H9 (cell line): ENCODE data around the gene TSGA10. TPM values are rescaled to one million over a fixed set of nuclear protein-coding genes. Genes with fewer than 3 reads are reported as not detected.

Source experiments
- DNase-seq: peaks from one replicate; pipeline ENCODE4 v3.0.0-alpha.2; 2017
- H2AFZ ChIP-seq: one replicate; pipeline ENCODE4 v1.6.1; 2013; ENCODE audit warnings: mild to moderate bottlenecking, low read length, control low read depth, moderate library complexity
- H2AK5ac ChIP-seq: 2 replicates; pipeline ENCODE4 v1.6.1; 2013; ENCODE audit warnings: low read length, control low read depth, mixed read lengths; ENCODE audit not compliant: insufficient read length
- H2BK120ac ChIP-seq: one replicate; pipeline ENCODE4 v1.6.1; 2013; ENCODE audit warnings: low read depth, mild to moderate bottlenecking, low read length, control low read depth, inconsistent platforms; ENCODE audit not compliant: poor library complexity, severe bottlenecking
- H2BK12ac ChIP-seq: 2 replicates; pipeline ENCODE4 v1.6.1; 2013; ENCODE audit warnings: low read length, control low read depth, mixed read lengths, low read depth; ENCODE audit not compliant: insufficient read length
- H2BK15ac ChIP-seq: 2 replicates; pipeline ENCODE4 v1.6.1; 2013; ENCODE audit warnings: low read depth, low read length, control low read depth
- H2BK20ac ChIP-seq: one replicate; pipeline ENCODE4 v1.6.1; 2013; ENCODE audit warnings: low read depth, mild to moderate bottlenecking, low read length, control low read depth, inconsistent platforms; ENCODE audit not compliant: poor library complexity, severe bottlenecking
- H2BK5ac ChIP-seq: 2 replicates; pipeline ENCODE4 v1.6.1; 2013; ENCODE audit warnings: low read length, control low read depth, mixed read lengths; ENCODE audit not compliant: insufficient read length
- H3K14ac ChIP-seq: 2 replicates; pipeline ENCODE4 v1.6.1; 2013; ENCODE audit warnings: low read length, control low read depth; ENCODE audit not compliant: insufficient read depth
- H3K18ac ChIP-seq: 2 replicates; pipeline ENCODE4 v1.6.1; 2013; ENCODE audit warnings: low read depth, mild to moderate bottlenecking, mixed read lengths, low read length, control low read depth; ENCODE audit not compliant: insufficient read length
- H3K23ac ChIP-seq: 2 replicates; pipeline ENCODE4 v1.6.1; 2013; ENCODE audit warnings: low read length, control low read depth, mixed read lengths, low read depth; ENCODE audit not compliant: insufficient read length
- H3K23me2 ChIP-seq: 2 replicates; pipeline ENCODE4 v1.6.1; 2013; ENCODE audit warnings: low read depth, mild to moderate bottlenecking, mixed read lengths, low read length, control low read depth; ENCODE audit not compliant: insufficient read length, poor library complexity, severe bottlenecking
- H3K27ac ChIP-seq: 2 replicates; pipeline ENCODE4 v1.5.1; 2013; ENCODE audit warnings: low read length, control low read depth, mixed read lengths, low read depth; ENCODE audit not compliant: insufficient read length
- H3K27me3 ChIP-seq: 2 replicates; pipeline ENCODE4 v1.6.1; 2013; ENCODE audit warnings: low read length, control low read depth, inconsistent platforms; ENCODE audit not compliant: insufficient read depth
- H3K4ac ChIP-seq: 2 replicates; pipeline ENCODE4 v1.6.1; 2013; ENCODE audit warnings: low read depth, mild to moderate bottlenecking, control low read depth, inconsistent platforms, low read length, moderate library complexity
- H3K4me1 ChIP-seq: 2 replicates; pipeline ENCODE4 v1.6.1; 2013; ENCODE audit warnings: low read length, control low read depth, inconsistent platforms; ENCODE audit not compliant: insufficient read depth
- H3K4me2 ChIP-seq: 2 replicates; pipeline ENCODE4 v1.6.1; 2013; ENCODE audit warnings: low read length, control low read depth, mixed read lengths; ENCODE audit not compliant: insufficient read length, insufficient read depth
- H3K56ac ChIP-seq: 2 replicates; pipeline ENCODE4 v1.6.1; 2013; ENCODE audit warnings: low read depth, mild to moderate bottlenecking, mixed read lengths, low read length, control low read depth; ENCODE audit not compliant: insufficient read length
- H3K79me1 ChIP-seq: 2 replicates; pipeline ENCODE4 v1.6.1; 2013; ENCODE audit warnings: low read depth, mild to moderate bottlenecking, moderate library complexity, low read length, control low read depth, inconsistent platforms; ENCODE audit not compliant: insufficient read depth, poor library complexity, severe bottlenecking
- H3K79me2 ChIP-seq: 2 replicates; pipeline ENCODE4 v1.6.1; 2013; ENCODE audit warnings: low read length, control low read depth, inconsistent platforms; ENCODE audit not compliant: insufficient read depth
- H3K9ac ChIP-seq: 2 replicates; pipeline ENCODE4 v1.6.1; 2013; ENCODE audit warnings: low read length, control low read depth, mixed read lengths; ENCODE audit not compliant: insufficient read length; ENCODE audit errors: extremely low read depth
- H3K9me3 ChIP-seq: one replicate; pipeline ENCODE4 v1.6.1; 2013; ENCODE audit warnings: low read depth, low read length, inconsistent platforms; ENCODE audit not compliant: control insufficient read depth
- H3T11ph ChIP-seq: one replicate; pipeline ENCODE4 v1.6.1; 2013; ENCODE audit warnings: mild to moderate bottlenecking, low read length, control low read depth, inconsistent platforms
- H4K20me1 ChIP-seq: one replicate; pipeline ENCODE4 v1.6.1; 2013; ENCODE audit not compliant: control insufficient read depth, insufficient read length, insufficient read depth
- H4K5ac ChIP-seq: 2 replicates; pipeline ENCODE4 v1.6.1; 2013; ENCODE audit warnings: low read depth, mild to moderate bottlenecking, mixed read lengths, low read length, control low read depth; ENCODE audit not compliant: insufficient read length
- H4K8ac ChIP-seq: replicated peaks from 2 replicates; pipeline ENCODE4 v1.6.1; 2013; ENCODE audit warnings: low read length, control low read depth, mixed read lengths, low read depth; ENCODE audit not compliant: insufficient read length
- H4K91ac ChIP-seq: 2 replicates; pipeline ENCODE4 v1.6.1; 2013; ENCODE audit warnings: low read depth, mild to moderate bottlenecking, moderate library complexity, mixed read lengths, low read length, control low read depth; ENCODE audit not compliant: insufficient read length
- H3K27ac Mint-ChIP-seq, 3 experiments: 2 replicates in 2 of 3; 3 replicates in 1 of 3; pipeline ENCODE4 v1.8.0; 2020 to 2021; ENCODE audit warnings: mixed read lengths in 3 of 3, mild to moderate bottlenecking in 1 of 3, moderate library complexity in 1 of 3
- H3K27me3 Mint-ChIP-seq: 2 replicates; pipeline ENCODE4 v1.8.0; 2021; ENCODE audit warnings: low read depth, mild to moderate bottlenecking, moderate library complexity, mixed read lengths
- H3K36me3 Mint-ChIP-seq, 3 experiments: 2 replicates in 2 of 3; 3 replicates in 1 of 3; pipeline ENCODE4 v1.8.0; 2020 to 2021; ENCODE audit warnings: low read depth in 3 of 3, mixed read lengths in 3 of 3; ENCODE audit not compliant: insufficient read depth in 1 of 3
- H3K4me1 Mint-ChIP-seq, 2 experiments: 2 replicates each; pipeline ENCODE4 v1.8.0; 2020; ENCODE audit warnings: mixed read lengths in 2 of 2
- H3K4me3 Mint-ChIP-seq, 2 experiments: 2 replicates in 1 of 2; 3 replicates in 1 of 2; pipeline ENCODE4 v1.8.0; 2020 to 2021; ENCODE audit warnings: mild to moderate bottlenecking in 2 of 2, mixed read lengths in 2 of 2, moderate library complexity in 1 of 2
- H3K9me3 Mint-ChIP-seq, 2 experiments: 2 replicates in 1 of 2; 3 replicates in 1 of 2; pipeline ENCODE4 v1.8.0; 2020; ENCODE audit warnings: mild to moderate bottlenecking in 2 of 2, mixed read lengths in 2 of 2, moderate library complexity in 1 of 2
- CTCF ChIP-seq: fragments of 200-600 bp; sonication (generic); conservative IDR thresholded peaks from 3 replicates; pipeline ENCODE4 v1.8.0; 2021; ENCODE audit warnings: antibody characterized with exemption, mild to moderate bottlenecking
- whole genome bisulfite sequencing: extraction: QIAGEN DNeasy Blood & Tissue Kit; methylation state at CpG from one replicate; pipeline ENCODE4 v1.1.7; 2013; ENCODE audit warnings: missing lambda C conversion rate, low lambda C conversion rate, mixed read lengths; ENCODE audit not compliant: insufficient read length; ENCODE audit errors: extremely low coverage; 5-methylcytosine and 5-hydroxymethylcytosine counted together
- total RNA-seq: library from RNA; stranded (reverse); gene quantifications from 2 replicates; pipeline ENCODE4 v1.2.1, GENCODE V29; 2021

TSGA10 gene
- total RNA-seq, 1 experiment from 2014 or later = 6.3 TPM

DNA sequence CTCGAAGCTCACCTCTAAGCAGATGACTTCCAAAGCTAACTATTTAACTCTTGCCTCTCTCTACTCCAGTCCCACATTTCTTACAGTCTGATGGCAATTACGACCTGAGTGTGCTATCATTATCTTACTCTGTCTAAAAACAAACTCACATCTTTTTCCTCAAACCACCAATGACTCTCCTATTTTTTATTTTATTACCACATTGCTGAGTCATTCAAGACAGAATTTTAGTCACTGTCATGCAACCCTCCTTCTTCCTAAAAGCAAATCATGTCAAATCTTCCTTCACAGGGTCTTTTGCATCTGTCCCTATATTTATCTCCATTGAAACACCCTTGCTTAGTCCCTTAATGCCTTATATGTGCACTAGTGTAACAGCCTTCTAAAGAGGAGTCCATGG lies 47.8 kb downstream of the TSGA10 start:
- TF ChIP-seq CTCF = no peak
- Mint-ChIP-seq H3K27me3 (no peaks in the 10 kb centered on the region), H3K4me1 (no peaks in the 10 kb centered on the region), H3K27ac (no peak overlapping the region), H3K36me3 (no peaks in the 10 kb centered on the region), H3K9me3 (no peaks in the 10 kb centered on the region), H3K4me3 (no peak overlapping the region)
- Histone ChIP-seq H2BK5ac (no peak overlapping the region), H3K9ac (no peak overlapping the region), H3K27me3 (no peaks in the 10 kb centered on the region), H2AFZ (no peak overlapping the region), H2BK15ac (no peak overlapping the region), H3K4me2 (no peak overlapping the region), H3K23ac (no peak overlapping the region), H2BK20ac (no peak overlapping the region), H3K56ac (no peak overlapping the region), H2BK120ac (no peak overlapping the region), H3K4ac (no peak overlapping the region), H4K5ac (no peak overlapping the region), H3K9me3 (no peaks in the 10 kb centered on the region), H4K91ac (no peak overlapping the region), H3K4me1 (no peaks in the 10 kb centered on the region), H3K18ac (no peak overlapping the region), H4K8ac (no peak overlapping the region), H3K79me2 (no peaks in the 10 kb centered on the region), H3K23me2 (no peaks in the 10 kb centered on the region), H3K27ac (no peak overlapping the region), H3K79me1 (no peaks in the 10 kb centered on the region), H2AK5ac (no peak overlapping the region), H3T11ph (no peak overlapping the region), H2BK12ac (no peak overlapping the region), H3K14ac (no peak overlapping the region), H4K20me1 (no peaks in the 10 kb centered on the region)
- WGBS = no CpG with 5 or more reads among the region's 2 CpGs
- no peak for DNase-seq
